ENCODE measurements around the gene C1orf198.

Gene C1orf198

GRCh38 chr1:230833511-230833910, 34.8 kb downstream of the C1orf198 start:
- no peak for DNase-seq (ENCODE audit: low spot score)

GRCh38 chr1:230832476-230832875, 35.8 kb downstream of the C1orf198 start:
- DNase-seq (ENCODE audit: low spot score), result no peak

- DNase-seq (ENCODE audit: low spot score), result no peak
Measured at GRCh38 chr1:230831771-230832170, 36.5 kb downstream of the C1orf198 start.

GRCh38 chr1:230828421-230828820, 39.9 kb downstream of the C1orf198 start:
- no peak for DNase-seq (ENCODE audit: low spot score)

GRCh38 chr1:230827801-230828200, 40.5 kb downstream of the C1orf198 start:
- no peak for DNase-seq (ENCODE audit: low spot score)

- DNase-seq (ENCODE audit: low spot score), result no peak
Measured at GRCh38 chr1:230827081-230827681, 41.1 kb downstream of the C1orf198 start.

- DNase-seq (ENCODE audit: low spot score), result no peak
Measured at GRCh38 chr1:230826166-230826875, 42.0 kb downstream of the C1orf198 start.

GRCh38 chr1:230825761-230826160, 42.6 kb downstream of the C1orf198 start:
- DNase-seq (ENCODE audit: low spot score), result no peak

- no peak for DNase-seq (ENCODE audit: low spot score)
Measured at GRCh38 chr1:230824919-230825721, 43.2 kb downstream of the C1orf198 start.

GRCh38 chr1:230824551-230824918, 43.8 kb downstream of the C1orf198 start:
- DNase-seq (ENCODE audit: low spot score), result no peak

GRCh38 chr1:230823931-230824381, 44.4 kb downstream of the C1orf198 start:
- DNase-seq (ENCODE audit: low spot score), result no peak

GRCh38 chr1:230823426-230823825, 44.9 kb downstream of the C1orf198 start:
- no peak for DNase-seq (ENCODE audit: low spot score)

GRCh38 chr1:230822092-230822581, 46.2 kb downstream of the C1orf198 start:
- DNase-seq (ENCODE audit: low spot score), result no peak

GRCh38 chr1:230821346-230821745, 47.0 kb downstream of the C1orf198 start:
- DNase-seq (ENCODE audit: low spot score), result no peak

GRCh38 chr1:230820568-230820967, 47.8 kb downstream of the C1orf198 start:
- no peak for DNase-seq (ENCODE audit: low spot score)

- no peak for DNase-seq (ENCODE audit: low spot score)
Measured at GRCh38 chr1:230819976-230820375, 48.3 kb downstream of the C1orf198 start.

- no peak for DNase-seq (ENCODE audit: low spot score)
Measured at GRCh38 chr1:230818901-230819300, 49.4 kb downstream of the C1orf198 start.

- DNase-seq (ENCODE audit: low spot score), result no peak
Measured at GRCh38 chr1:230818367-230818766, 50.0 kb downstream of the C1orf198 start.

GRCh38 chr1:230816018-230816417, 52.3 kb downstream of the C1orf198 start:
- DNase-seq (ENCODE audit: low spot score), result no peak

- no peak for DNase-seq (ENCODE audit: low spot score)
Measured at GRCh38 chr1:230814949-230815692, 53.2 kb downstream of the C1orf198 start.

- DNase-seq (ENCODE audit: low spot score), result no peak
Measured at GRCh38 chr1:230812568-230812967, 55.8 kb downstream of the C1orf198 start.

Measured in germinal center (tissue), 1 donor.